ENCODE measurements around the gene MECR.
"Not testable (repeated sequence)": the region's sequence is repeated elsewhere in the genome, so short reads cannot be mapped to it uniquely, and the experiment has no call there.

MECR gene

DNA sequence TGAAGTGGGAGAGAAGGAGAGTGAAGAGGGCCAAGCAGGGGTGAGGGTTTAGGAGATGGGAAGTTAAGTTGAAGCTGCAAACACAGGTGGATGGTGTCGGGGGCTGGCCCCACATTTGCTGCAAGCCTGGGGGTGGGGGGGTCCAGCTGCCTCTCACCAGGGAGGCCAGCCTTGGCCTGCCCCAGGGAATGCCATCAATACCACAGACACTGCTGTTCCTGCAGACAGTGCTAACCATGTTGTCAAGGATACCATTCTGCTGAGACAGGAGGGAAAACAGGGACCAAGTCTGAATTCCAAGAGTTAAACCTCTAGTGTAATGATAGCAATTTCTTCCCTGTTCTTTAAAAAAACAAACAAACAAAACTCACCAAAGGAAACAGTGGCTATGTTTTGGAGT lies 8.0 kb downstream of the MECR start:
- no peaks in the 10 kb centered on the region for H3K9me3 ChIP-seq (ENCODE audit: control insufficient read depth, low read length)
- 83 to 87% methylated on average over 1 of the region's 1 CpG for WGBS, 2 experiments

DNA sequence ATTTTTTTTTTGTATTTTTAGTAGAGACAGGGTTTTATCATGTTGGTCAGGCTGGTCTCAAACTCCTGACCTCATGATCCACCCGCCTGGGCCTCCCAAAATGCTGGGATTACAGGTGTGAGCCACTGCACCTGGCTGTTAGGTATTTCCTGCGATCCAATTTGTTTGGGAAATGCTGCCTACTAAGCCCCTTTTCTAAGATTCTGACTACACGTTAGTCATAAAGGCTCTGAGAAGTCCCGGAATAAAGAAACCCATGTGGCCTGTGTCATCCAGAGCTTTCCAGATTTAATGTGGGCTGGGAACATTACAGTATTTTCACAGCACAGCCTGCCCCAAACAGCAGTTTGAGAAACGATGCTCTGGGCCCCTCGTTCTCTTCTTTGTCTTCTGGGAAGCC lies 8.5 kb downstream of the MECR start:
- not testable (repeated sequence) for H3K4me1 ChIP-seq (ENCODE audit: control insufficient read depth, insufficient read depth, low read length); H3K36me3 ChIP-seq (ENCODE audit: control insufficient read depth, insufficient read depth, low read length); H3K4me3 ChIP-seq (ENCODE audit: insufficient read depth, low read depth, low read length); H3K9me3 ChIP-seq (ENCODE audit: control insufficient read depth, low read length); H3K27ac ChIP-seq (ENCODE audit: insufficient read depth, low read depth, low read length, poor library complexity, severe bottlenecking); H3K27me3 ChIP-seq (ENCODE audit: control insufficient read depth, insufficient read depth, low read length, poor library complexity, severe bottlenecking)
- 87 to 90% methylated on average over 6 of the region's 6 CpGs for WGBS, 2 experiments

More for the DNA sequence above, 8.0 kb downstream of the MECR start:
- H3K27me3 ChIP-seq (ENCODE audit: control insufficient read depth, insufficient read depth, low read length, poor library complexity, severe bottlenecking), result no peaks in the 10 kb centered on the region
- H3K4me1 ChIP-seq (ENCODE audit: control insufficient read depth, insufficient read depth, low read length), result no peaks in the 10 kb centered on the region
- no peak overlapping the region for H3K4me3 ChIP-seq (ENCODE audit: insufficient read depth, low read depth, low read length)
- no peak overlapping the region for H3K27ac ChIP-seq (ENCODE audit: insufficient read depth, low read depth, low read length, poor library complexity, severe bottlenecking)
- H3K36me3 ChIP-seq (ENCODE audit: control insufficient read depth, insufficient read depth, low read length), result no peaks in the 10 kb centered on the region

DNA sequence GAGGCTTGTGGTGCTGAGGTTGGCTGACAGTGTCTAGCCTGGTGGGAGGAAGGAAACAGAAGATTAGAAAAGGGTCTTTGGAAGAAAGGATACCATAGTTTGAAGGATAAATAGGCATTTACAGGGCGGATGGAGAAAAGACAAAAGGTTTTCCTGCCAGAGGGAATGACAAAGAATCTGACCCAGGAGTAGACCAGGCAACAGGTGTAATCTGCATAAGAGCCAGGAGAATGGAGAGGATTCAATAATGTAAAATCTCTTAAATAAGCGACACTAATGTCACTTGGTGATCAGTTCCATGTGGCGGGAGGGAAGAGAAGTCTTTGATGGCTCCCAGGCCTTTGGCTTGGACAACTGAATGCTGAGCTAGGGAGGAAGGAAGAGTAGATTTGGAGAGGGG lies 9.4 kb downstream of the MECR start:
- H3K4me3 ChIP-seq (ENCODE audit: insufficient read depth, low read depth, low read length), result no peak overlapping the region
- H3K27ac ChIP-seq (ENCODE audit: insufficient read depth, low read depth, low read length, poor library complexity, severe bottlenecking), result no peak overlapping the region

DNA sequence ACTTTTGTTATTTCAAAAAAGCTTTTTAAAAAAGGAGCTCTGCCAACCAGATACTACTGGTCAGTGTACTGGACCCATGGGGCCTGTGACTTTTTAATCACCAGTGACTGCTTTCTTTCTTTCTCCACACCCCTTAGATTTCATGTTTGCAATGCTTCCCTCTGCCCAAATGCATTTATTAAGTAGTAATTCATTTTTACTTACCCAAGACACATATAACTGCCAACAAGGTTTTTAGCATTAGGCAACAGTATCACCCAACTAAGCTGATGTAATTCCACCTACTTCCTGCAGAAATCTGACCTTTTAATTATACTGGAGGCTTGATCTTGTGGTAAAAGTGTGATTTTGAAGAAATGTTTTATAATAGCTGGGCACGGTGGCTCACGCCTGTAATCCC lies 12.5 kb downstream of the MECR start:
- 98 to 100% methylated on average over 2 of the region's 2 CpGs for WGBS, 2 experiments
- Histone ChIP-seq H3K27ac (ENCODE audit: insufficient read depth, low read depth, low read length, poor library complexity, severe bottlenecking) (no peak overlapping the region), H3K9me3 (ENCODE audit: control insufficient read depth, low read length) (no peaks in the 10 kb centered on the region), H3K27me3 (ENCODE audit: control insufficient read depth, insufficient read depth, low read length, poor library complexity, severe bottlenecking) (no peaks in the 10 kb centered on the region), H3K36me3 (ENCODE audit: control insufficient read depth, insufficient read depth, low read length) (peaks cover 12% of the 10 kb centered on the region), H3K4me3 (ENCODE audit: insufficient read depth, low read depth, low read length) (no peak overlapping the region), H3K4me1 (ENCODE audit: control insufficient read depth, insufficient read depth, low read length) (no peaks in the 10 kb centered on the region)

More for the DNA sequence above, 9.4 kb downstream of the MECR start:
- H3K27me3 ChIP-seq (ENCODE audit: control insufficient read depth, insufficient read depth, low read length, poor library complexity, severe bottlenecking), result no peaks in the 10 kb centered on the region
- WGBS, 2 experiments, result 89 to 92% methylated on average over 3 of the region's 3 CpGs
- no peaks in the 10 kb centered on the region for H3K36me3 ChIP-seq (ENCODE audit: control insufficient read depth, insufficient read depth, low read length)
- H3K4me1 ChIP-seq (ENCODE audit: control insufficient read depth, insufficient read depth, low read length), result no peaks in the 10 kb centered on the region
- H3K9me3 ChIP-seq (ENCODE audit: control insufficient read depth, low read length), result no peaks in the 10 kb centered on the region

DNA sequence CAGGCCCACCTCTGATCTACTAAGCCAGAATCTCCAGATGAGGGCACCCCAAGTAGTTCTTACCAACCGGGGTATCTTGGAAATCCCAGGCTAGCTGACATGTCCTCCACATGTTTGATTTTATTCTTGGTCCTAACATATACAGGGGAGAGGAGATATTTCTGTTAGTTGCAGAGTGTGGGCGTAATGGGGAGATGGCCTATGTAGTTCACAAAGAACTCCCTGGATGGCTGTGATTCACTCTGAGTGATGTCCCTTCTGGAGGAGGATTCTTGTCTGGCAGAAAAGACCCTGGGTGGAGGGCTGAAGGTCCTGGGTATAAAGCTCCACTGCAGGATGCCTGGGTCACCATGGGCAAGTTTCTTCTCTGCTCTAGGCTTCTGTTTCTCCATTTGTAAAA lies 13.1 kb downstream of the MECR start:
- Histone ChIP-seq H3K27ac (ENCODE audit: insufficient read depth, low read depth, low read length, poor library complexity, severe bottlenecking) (no peak overlapping the region), H3K36me3 (ENCODE audit: control insufficient read depth, insufficient read depth, low read length) (peaks cover 17% of the 10 kb centered on the region), H3K9me3 (ENCODE audit: control insufficient read depth, low read length) (no peaks in the 10 kb centered on the region), H3K4me1 (ENCODE audit: control insufficient read depth, insufficient read depth, low read length) (no peaks in the 10 kb centered on the region), H3K27me3 (ENCODE audit: control insufficient read depth, insufficient read depth, low read length, poor library complexity, severe bottlenecking) (no peaks in the 10 kb centered on the region), H3K4me3 (ENCODE audit: insufficient read depth, low read depth, low read length) (no peak overlapping the region)
- 94 to 95% methylated on average over 2 of the region's 2 CpGs for WGBS, 2 experiments

DNA sequence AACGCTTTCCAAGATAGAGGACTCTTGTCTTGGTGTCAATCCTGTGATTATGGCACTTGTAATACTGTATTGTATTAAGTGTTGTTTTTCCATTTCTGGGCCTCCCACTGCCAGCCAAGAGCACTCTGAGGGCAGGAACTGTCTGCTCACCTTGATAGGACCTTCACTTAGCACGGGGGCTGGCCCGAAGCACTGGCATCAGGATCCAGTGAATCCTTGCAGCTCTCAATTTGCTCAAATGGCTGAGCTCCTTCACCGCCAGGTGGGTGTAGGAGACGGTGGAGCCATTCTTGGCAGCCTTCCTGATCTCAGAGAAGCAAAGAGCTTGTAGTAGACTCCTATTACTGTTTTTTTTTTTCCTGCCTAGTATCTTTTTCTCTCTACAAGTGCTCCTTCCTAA lies 17.7 kb downstream of the MECR start:
- WGBS, 2 experiments, result 83 to 85% methylated on average over 5 of the region's 5 CpGs
- H3K36me3 ChIP-seq (ENCODE audit: control insufficient read depth, insufficient read depth, low read length), result peaks cover 30% of the 10 kb centered on the region
- no peak overlapping the region for H3K4me3 ChIP-seq (ENCODE audit: insufficient read depth, low read depth, low read length)

GRCh38 chr1:29211086-29212030 lies 19.4 kb downstream of the MECR start:
- H3K4me1 ChIP-seq (ENCODE audit: control insufficient read depth, insufficient read depth, low read length), result no peaks in the 10 kb centered on the region
- no peaks in the 10 kb centered on the region for H3K27me3 ChIP-seq (ENCODE audit: control insufficient read depth, insufficient read depth, low read length, poor library complexity, severe bottlenecking)
- no peak overlapping the region for H3K27ac ChIP-seq (ENCODE audit: insufficient read depth, low read depth, low read length, poor library complexity, severe bottlenecking)
- peaks cover 30% of the 10 kb centered on the region for H3K36me3 ChIP-seq (ENCODE audit: control insufficient read depth, insufficient read depth, low read length)
- 94 to 95% methylated on average over 11 to 12 of the region's 12 CpGs for WGBS, 2 experiments
- no peaks in the 10 kb centered on the region for H3K9me3 ChIP-seq (ENCODE audit: control insufficient read depth, low read length)
- H3K4me3 ChIP-seq (ENCODE audit: insufficient read depth, low read depth, low read length), result no peak overlapping the region

More for the DNA sequence above, 17.7 kb downstream of the MECR start:
- no peaks in the 10 kb centered on the region for H3K9me3 ChIP-seq (ENCODE audit: control insufficient read depth, low read length)
- H3K27me3 ChIP-seq (ENCODE audit: control insufficient read depth, insufficient read depth, low read length, poor library complexity, severe bottlenecking), result no peaks in the 10 kb centered on the region
- no peak overlapping the region for H3K27ac ChIP-seq (ENCODE audit: insufficient read depth, low read depth, low read length, poor library complexity, severe bottlenecking)
- no peaks in the 10 kb centered on the region for H3K4me1 ChIP-seq (ENCODE audit: control insufficient read depth, insufficient read depth, low read length)

DNA sequence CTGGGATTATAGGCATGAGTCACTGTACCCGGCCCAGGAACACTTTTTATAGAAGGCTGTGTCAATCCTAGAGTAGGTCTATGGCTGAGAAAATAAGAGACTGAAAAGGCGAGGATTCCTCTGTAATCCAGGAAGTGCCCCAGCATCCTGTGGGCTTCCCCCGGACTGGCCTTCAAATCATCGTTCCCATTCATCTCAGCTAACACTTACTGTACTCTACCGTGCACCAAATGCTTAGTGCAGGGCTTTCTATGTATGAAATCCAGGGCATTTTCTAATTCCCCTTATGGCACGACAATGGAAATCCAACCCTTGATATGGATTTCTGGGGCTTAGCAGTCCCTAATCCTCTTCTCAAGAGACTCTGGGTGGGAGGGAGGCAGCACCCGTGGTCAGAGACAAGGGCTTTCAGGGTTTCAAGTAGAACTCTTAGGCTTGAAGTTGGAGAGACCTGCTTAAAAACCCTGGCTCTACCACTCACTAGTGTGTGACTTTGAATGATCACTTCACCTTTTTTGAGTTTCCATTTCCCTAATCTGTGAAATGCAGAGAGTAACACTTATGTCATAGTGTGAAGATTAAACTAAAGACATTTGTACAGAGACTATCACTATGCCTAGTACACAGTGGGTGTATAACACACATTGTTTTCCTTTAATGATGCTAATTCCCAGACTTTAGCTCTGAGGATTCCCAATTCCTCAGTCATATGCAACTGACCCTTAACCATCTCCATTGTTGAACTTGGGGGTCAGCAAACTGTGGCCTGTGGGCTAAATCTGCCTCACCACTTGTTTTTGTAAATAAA lies 20.3 kb downstream of the MECR start:
- H3K36me3 ChIP-seq (ENCODE audit: control insufficient read depth, insufficient read depth, low read length), result peaks cover 35% of the 10 kb centered on the region
- no peaks in the 10 kb centered on the region for H3K9me3 ChIP-seq (ENCODE audit: control insufficient read depth, low read length)
- no peaks in the 10 kb centered on the region for H3K4me1 ChIP-seq (ENCODE audit: control insufficient read depth, insufficient read depth, low read length)
- no peaks in the 10 kb centered on the region for H3K27me3 ChIP-seq (ENCODE audit: control insufficient read depth, insufficient read depth, low read length, poor library complexity, severe bottlenecking)
- WGBS, 2 experiments, result 88 to 89% methylated on average over 7 of the region's 7 CpGs
- H3K4me3 ChIP-seq (ENCODE audit: insufficient read depth, low read depth, low read length), result no peak overlapping the region
- no peak overlapping the region for H3K27ac ChIP-seq (ENCODE audit: insufficient read depth, low read depth, low read length, poor library complexity, severe bottlenecking)

- 94 to 97% methylated on average over 5 of the region's 5 CpGs for WGBS, 2 experiments
- Histone ChIP-seq H3K27me3 (ENCODE audit: control insufficient read depth, insufficient read depth, low read length, poor library complexity, severe bottlenecking) (no peaks in the 10 kb centered on the region), H3K27ac (ENCODE audit: insufficient read depth, low read depth, low read length, poor library complexity, severe bottlenecking) (no peak overlapping the region), H3K36me3 (ENCODE audit: control insufficient read depth, insufficient read depth, low read length) (peaks cover 23% of the 10 kb centered on the region), H3K9me3 (ENCODE audit: control insufficient read depth, low read length) (no peaks in the 10 kb centered on the region), H3K4me1 (ENCODE audit: control insufficient read depth, insufficient read depth, low read length) (no peaks in the 10 kb centered on the region), H3K4me3 (ENCODE audit: insufficient read depth, low read depth, low read length) (no peak overlapping the region)
Measured at GRCh38 chr1:29209173-29209572, 21.6 kb downstream of the MECR start.

- H3K36me3 ChIP-seq (ENCODE audit: control insufficient read depth, insufficient read depth, low read length), result peaks cover 23% of the 10 kb centered on the region
- 87 to 94% methylated on average over 4 of the region's 4 CpGs for WGBS, 2 experiments
- no peaks in the 10 kb centered on the region for H3K27me3 ChIP-seq (ENCODE audit: control insufficient read depth, insufficient read depth, low read length, poor library complexity, severe bottlenecking)
- H3K9me3 ChIP-seq (ENCODE audit: control insufficient read depth, low read length), result no peaks in the 10 kb centered on the region
- H3K27ac ChIP-seq (ENCODE audit: insufficient read depth, low read depth, low read length, poor library complexity, severe bottlenecking), result no peak overlapping the region
- H3K4me3 ChIP-seq (ENCODE audit: insufficient read depth, low read depth, low read length), result no peak overlapping the region
- H3K4me1 ChIP-seq (ENCODE audit: control insufficient read depth, insufficient read depth, low read length), result no peaks in the 10 kb centered on the region
Measured at GRCh38 chr1:29208442-29208841, 22.3 kb downstream of the MECR start.
